A549 (cell line): ENCODE data around the gene SMC5. TPM values are rescaled to one million over a fixed set of nuclear protein-coding genes. Genes with fewer than 3 reads are reported as not detected.

Experiments used
- ATAC-seq, 2 experiments: fragments of 200-7000 bp in 1 of 2; fragments of >200 bp in 1 of 2; cut with Nextera tagmentation in 1 of 2; cut with Tn5 transposase in 1 of 2; 3 replicates each; pipeline versions ENCODE4 v1.8.0 to v1.9.1; 2018 to 2020; ENCODE audit warnings: mild to moderate bottlenecking in 1 of 2, moderate library complexity in 1 of 2
- CTCF ChIA-PET: fragments of 300-600 bp; sonication (Branson Sonifier 250); formaldehyde crosslinking; extraction: SDS; loops from one replicate; lab custom pipeline; 2021; ENCODE audit warnings: antibody characterized with exemption, inconsistent platforms; lab: Yijun Ruan, JAX
- POLR2A ChIA-PET: fragments of 350-600 bp; formaldehyde crosslinking; extraction: SDS; loops from one replicate; lab custom pipeline; 2021; ENCODE audit warnings: antibody characterized with exemption, inconsistent platforms; lab: Yijun Ruan, JAX
- DNase-seq, 2 experiments: peaks; one replicate each; pipeline versions ENCODE4 v3.0.0 to v3.0.0-alpha.2; 2011 to 2016; ENCODE audit warnings: low read depth in 1 of 2, low spot score in 1 of 2
- FAIRE-seq: peaks from 2 replicates; lab custom pipeline; 2011; peaks lifted over from hg19 to GRCh38; lab: Jason Lieb, UNC
- H3K27ac ChIP-seq, 2 experiments: fragments of >200 bp; sonication (Bioruptor Twin); formaldehyde crosslinking; 3 replicates each; pipeline ENCODE4 v1.5.1; 2016 to 2017
- H3K4me1 ChIP-seq: fragments of >200 bp; sonication (Bioruptor Twin); formaldehyde crosslinking; 3 replicates; pipeline ENCODE4 v1.6.1; 2016
- H3K4me2 ChIP-seq: fragments of >200 bp; sonication (Bioruptor Twin); formaldehyde crosslinking; 3 replicates; pipeline ENCODE4 v1.6.1; 2016
- H3K4me3 ChIP-seq: fragments of >200 bp; sonication (Bioruptor Twin); formaldehyde crosslinking; 3 replicates; pipeline ENCODE4 v1.5.1; 2016
- H3K9me3 ChIP-seq: fragments of >200 bp; sonication (Bioruptor Twin); formaldehyde crosslinking; 3 replicates; pipeline ENCODE4 v1.6.1; 2016
- BCL3 ChIP-seq: fragments of >200 bp; sonication (Bioruptor Twin); formaldehyde crosslinking; IDR thresholded peaks from 3 replicates; pipeline ENCODE4 v1.6.1; 2016
- BHLHE40 ChIP-seq: IDR thresholded peaks from 2 replicates; pipeline ENCODE4 v1.6.1; 2012; ENCODE audit warnings: low read depth, low read length, inconsistent platforms
- CBX8 ChIP-seq: fragments of 200-600 bp; sonication (generic); IDR thresholded peaks from 2 replicates; pipeline ENCODE4 v1.6.1; 2016
- CEBPB ChIP-seq, 2 experiments: fragments of >200 bp in 1 of 2; sonication (Bioruptor Twin) in 1 of 2; formaldehyde crosslinking in 1 of 2; IDR thresholded peaks; 2 replicates each; pipeline ENCODE4 v1.6.1; 2012 to 2016
- CHD4 ChIP-seq: fragments of 200-600 bp; sonication (generic); IDR thresholded peaks from 2 replicates; pipeline ENCODE4 v1.6.1; 2016; ENCODE audit warnings: antibody characterized with exemption, mild to moderate bottlenecking, borderline replicate concordance
- E2F6 ChIP-seq: IDR thresholded peaks from 2 replicates; pipeline ENCODE4 v1.6.1; 2012; ENCODE audit warnings: low read depth, borderline replicate concordance
- EHF ChIP-seq: fragments of 250-450 bp; sonication (Bioruptor Pico); IDR thresholded peaks from 2 replicates; pipeline ENCODE4 v1.5.0; 2020; ENCODE audit warnings: mild to moderate bottlenecking
- EP300 ChIP-seq, 2 experiments: fragments of >200 bp; sonication (Bioruptor Twin); formaldehyde crosslinking; IDR thresholded peaks; 2 replicates in 1 of 2; 3 replicates in 1 of 2; pipeline ENCODE4 v1.6.1; 2016 to 2017
- ESRRA ChIP-seq: fragments of 150-350 bp; IDR thresholded peaks from 2 replicates; pipeline ENCODE4 v1.6.1; 2014; ENCODE audit warnings: mild to moderate bottlenecking, low read length, borderline replicate concordance
- FOXS1 ChIP-seq: fragments of 250-450 bp; sonication (Bioruptor Pico); IDR thresholded peaks from 2 replicates; pipeline ENCODE4 v1.5.0; 2020; ENCODE audit warnings: mild to moderate bottlenecking, moderate library complexity
- GATA3 ChIP-seq: IDR thresholded peaks from 2 replicates; pipeline ENCODE4 v1.6.1; 2012; ENCODE audit warnings: borderline replicate concordance
- HDAC2 ChIP-seq: fragments of 200-600 bp; sonication (generic); IDR thresholded peaks from 2 replicates; pipeline ENCODE4 v1.6.1; 2016
- HEYL ChIP-seq: fragments of 250-450 bp; sonication (Bioruptor Pico); IDR thresholded peaks from 2 replicates; pipeline ENCODE4 v1.8.0; 2021; ENCODE audit warnings: mild to moderate bottlenecking, moderate library complexity
- HOXA7 ChIP-seq: fragments of 250-450 bp; sonication (Bioruptor Pico); IDR thresholded peaks from 2 replicates; pipeline ENCODE4 v1.5.0; 2020; ENCODE audit warnings: mild to moderate bottlenecking, moderate library complexity
- MAFK ChIP-seq: fragments of 450-650 bp; IDR thresholded peaks from 2 replicates; pipeline ENCODE4 v1.6.1; 2014; ENCODE audit not compliant: partially characterized antibody
- MYC ChIP-seq: IDR thresholded peaks from 2 replicates; pipeline ENCODE4 v1.6.1; 2012; ENCODE audit warnings: mild to moderate bottlenecking, inconsistent platforms, low read length, improper control_type of control experiment, borderline replicate concordance
- NFE2L2 ChIP-seq: fragments of 150-350 bp; conservative IDR thresholded peaks from 2 replicates; pipeline ENCODE4 v1.6.1; 2014; ENCODE audit warnings: low read length
- POLR2A ChIP-seq: IDR thresholded peaks from 2 replicates; pipeline ENCODE4 v1.6.1; 2012; ENCODE audit warnings: mild to moderate bottlenecking, low read length
- POLR2AphosphoS2 ChIP-seq: conservative IDR thresholded peaks from 2 replicates; pipeline ENCODE4 v1.6.1; 2012; ENCODE audit warnings: low read length, improper control_type of control experiment, inconsistent platforms
- RCOR1 ChIP-seq: fragments of 150-350 bp; IDR thresholded peaks from 2 replicates; pipeline ENCODE4 v1.6.1; 2014; ENCODE audit warnings: antibody characterized with exemption, low read length, low read depth
- SREBF2 ChIP-seq: fragments of 450-650 bp; IDR thresholded peaks from 2 replicates; pipeline ENCODE4 v1.6.1; 2014; ENCODE audit warnings: mild to moderate bottlenecking, moderate library complexity
- USF2 ChIP-seq: fragments of 450-650 bp; IDR thresholded peaks from 2 replicates; pipeline ENCODE4 v1.6.1; 2014; ENCODE audit warnings: antibody characterized with exemption
- ZC3H11A ChIP-seq: fragments of 450-650 bp; IDR thresholded peaks from 2 replicates; pipeline ENCODE4 v1.6.1; 2014; ENCODE audit warnings: antibody characterized with exemption, mild to moderate bottlenecking
- WGBS: methylation state at CpG from one replicate; pipeline ENCODE4 v1.1.6; 2017; ENCODE audit errors: missing lambda C conversion rate; 5-methylcytosine and 5-hydroxymethylcytosine counted together
- polyA plus RNA-seq, 4 experiments: library from polyadenylated mRNA; depleted of rRNA in 3 of 4; stranded (reverse); fragments of >200 nt; fragmentation: RNase III in 1 of 4; extraction: RNeasy Plus Mini Kit Qiagen cat#74134 plus additional on column Dnase treatment in 1 of 4; gene quantifications; 2 replicates in 3 of 4; 3 replicates in 1 of 4; pipeline ENCODE4 v1.2.3, GENCODE V29; 2011 to 2017

Gene SMC5
- polyA plus RNA-seq, 2 of the 4 experiments (the other 2 are of a cell fraction), result 17.4 to 28.0 TPM

- ChIA-PET POLR2A (interaction anchor here (1.1 kb wide), 1 partner anchor 12 kb away, joined by 3 read pairs; no protein-coding TSS in a partner anchor), CTCF (no interaction called here)
- Histone ChIP-seq H3K4me1 (0 out of 3 replicates have a peak, but pooled peaks cover 7% of the 10 kb centered on the region), H3K4me3 (peak overlapping the region; percentile 78), H3K4me2 (peak overlapping the region; percentile 83), H3K27ac (peak overlapping the region; percentile 90 to 93), H3K9me3 (no peaks in the 10 kb centered on the region)
- ATAC-seq, result peak; percentile 77 to 79
- DNase-seq, result no peak
- TF ChIP-seq RCOR1, result no peak
- no peak for TF ChIP-seq ZC3H11A
- TF ChIP-seq USF2, result peak; percentile 23; the same call in 1 of the 2 replicates
- peak; percentile 72; the same call in 1 of the 2 replicates for TF ChIP-seq EHF (CRISPR knock-in tag)
- TF ChIP-seq SREBF2, result no peak
- WGBS, result 41% methylated on average over 26 of the region's 27 CpGs
- no peak for FAIRE-seq
Measured at GRCh38 chr9:70257991-70258691, 637 bp upstream of the SMC5 start.

GRCh38 chr9:70259512-70259802 lies 679 bp downstream of the SMC5 start:
- H3K4me3 ChIP-seq, result peak overlapping the region; percentile 78
- ATAC-seq (no peak; a peak in 1 of 6 replicates), FAIRE-seq (no peak), DNase-seq (no peak)
- H3K4me2 ChIP-seq, result peak overlapping the region; percentile 71
- no peaks in the 10 kb centered on the region for H3K9me3 ChIP-seq
- POLR2A ChIA-PET, result no interaction called here
- peak overlapping the region; percentile 90 to 93 for H3K27ac ChIP-seq
- 0 out of 3 replicates have a peak, but pooled peaks cover 7% of the 10 kb centered on the region for H3K4me1 ChIP-seq
- no peak for TF ChIP-seq ESRRA
- 0 out of 2 replicates have a peak, but pooled peaks have one; percentile 6 for TF ChIP-seq MYC
- no peak for TF ChIP-seq HOXA7
- TF ChIP-seq BCL3, result no peak
- no peak for TF ChIP-seq CBX8
- CTCF ChIA-PET, result no interaction called here
- WGBS, result under 1% methylated on average over 10 of the region's 10 CpGs

- DNase-seq, result peak in 1 of 2 experiments; percentile 9
- no peak for FAIRE-seq
- Histone ChIP-seq H3K4me3 (peak overlapping the region; percentile 78), H3K4me2 (peak overlapping the region; percentile 71), H3K4me1 (0 out of 3 replicates have a peak, but pooled peaks cover 7% of the 10 kb centered on the region), H3K9me3 (no peaks in the 10 kb centered on the region), H3K27ac (peak overlapping the region in 1 of 2 experiments; percentile 93; a peak in 3 of 6 replicates)
- no peak for ATAC-seq
- WGBS, result 61% methylated on average over 29 of the region's 30 CpGs
- ChIA-PET POLR2A (no interaction called here), CTCF (interaction anchor here (0.6 to 1.0 kb wide), 4 partner anchors 27 to 1684 kb away, joined by 3 to 4 read pairs (median 3); no protein-coding TSS in a partner anchor)
- TF ChIP-seq HOXA7, result no peak
- TF ChIP-seq CEBPB (IDR thresholded peaks at IDR 0.05), result peak in 1 of 2 experiments; percentile 31; a peak in 1 of 4 replicates
Measured at GRCh38 chr9:70260007-70260443, 1.2 kb downstream of the SMC5 start.

- FAIRE-seq (no peak), DNase-seq (no peak), ATAC-seq (no peak)
- 0 out of 3 replicates have a peak, but pooled peaks cover 7% of the 10 kb centered on the region for H3K4me1 ChIP-seq
- no peak overlapping the region for H3K27ac ChIP-seq
- 97% methylated on average over 8 of the region's 8 CpGs for WGBS
- H3K9me3 ChIP-seq, result no peaks in the 10 kb centered on the region
- POLR2A ChIA-PET, result no interaction called here
- CTCF ChIA-PET, result interaction anchor here (0.8 to 1.0 kb wide), 2 partner anchors 28 to 63 kb away, joined by 3 read pairs; no protein-coding TSS in a partner anchor
- peak overlapping the region; percentile 78; the same call in 2 of the 3 replicates for H3K4me3 ChIP-seq
- H3K4me2 ChIP-seq, result peak overlapping the region; percentile 71
- TF ChIP-seq HOXA7, result no peak
- no peak for TF ChIP-seq MAFK
- TF ChIP-seq BCL3, result no peak
- no peak for TF ChIP-seq POLR2A
- no peak for TF ChIP-seq EP300 (IDR thresholded peaks at IDR 0.05)
- no peak for TF ChIP-seq CHD4
- TF ChIP-seq HDAC2, result no peak
- no peak for TF ChIP-seq CEBPB (IDR thresholded peaks at IDR 0.05)
- TF ChIP-seq BHLHE40, result no peak
- TF ChIP-seq HEYL (CRISPR knock-in tag), result no peak
- no peak for TF ChIP-seq FOXS1
- no peak for TF ChIP-seq E2F6
- no peak for TF ChIP-seq SREBF2
- TF ChIP-seq NFE2L2, result no peak
- no peak for TF ChIP-seq POLR2AphosphoS2
- TF ChIP-seq GATA3, result no peak
Measured at GRCh38 chr9:70260606-70261005, 1.8 kb downstream of the SMC5 start.
